GM10847 (cell line): ENCODE data around the gene THBS4.

Source experiments
- POLR2A ChIP-seq: IDR thresholded peaks from 2 replicates; pipeline ENCODE4 v1.6.1; 2011; ENCODE audit not compliant: insufficient read length; ENCODE audit errors: extremely low read depth

Gene THBS4

DNA sequence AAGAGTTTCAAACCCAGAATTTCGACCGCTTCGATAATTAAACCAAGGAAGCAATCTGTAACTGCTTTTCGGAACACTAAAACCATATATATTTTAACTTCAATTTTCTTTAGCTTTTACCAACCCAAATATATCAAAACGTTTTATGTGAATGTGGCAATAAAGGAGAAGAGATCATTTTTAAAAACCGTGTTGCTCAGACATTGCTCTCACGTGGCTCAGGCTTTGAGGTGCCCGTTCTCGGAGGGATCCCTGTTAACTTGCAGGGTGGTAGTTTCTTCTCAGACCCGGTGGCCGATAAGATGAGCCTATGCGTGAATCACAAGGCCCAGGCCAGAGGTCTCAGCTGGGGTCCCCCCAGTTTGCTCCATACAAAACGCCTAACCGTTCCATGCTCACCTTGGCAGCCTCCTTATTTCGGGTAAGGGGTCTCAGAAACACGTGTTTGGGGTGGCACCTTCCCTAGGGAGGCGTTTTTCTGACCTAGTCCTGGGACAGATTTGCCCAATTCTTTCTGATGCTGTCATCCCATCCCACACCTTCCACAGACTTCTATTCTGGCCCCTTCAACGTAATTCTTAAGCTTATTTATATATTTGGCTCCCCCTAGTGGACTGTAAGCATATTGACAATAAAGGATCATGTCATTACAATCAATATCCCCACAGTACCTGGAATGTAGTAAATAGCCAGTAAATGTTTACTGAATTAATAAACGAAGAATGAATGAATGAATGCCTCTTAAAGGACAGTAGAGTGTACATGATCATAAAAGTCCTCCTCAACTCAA lies 48.1 kb downstream of the THBS4 start:
- TF ChIP-seq POLR2A = no peak

DNA sequence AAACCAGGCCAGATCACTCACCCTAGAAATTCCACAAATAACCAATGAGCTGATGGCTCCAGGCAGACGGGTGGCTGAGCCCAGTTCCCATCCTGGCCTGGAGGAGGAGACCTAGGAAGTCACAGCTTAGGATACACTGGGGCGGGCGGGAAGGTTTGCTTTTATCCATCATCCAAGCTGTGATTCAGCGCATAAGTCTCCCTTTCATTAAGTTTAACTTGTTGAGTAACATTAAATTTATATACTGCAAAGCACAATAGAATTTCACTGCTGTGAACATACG lies 55.7 kb downstream of the THBS4 start:
- no peak for TF ChIP-seq POLR2A

DNA sequence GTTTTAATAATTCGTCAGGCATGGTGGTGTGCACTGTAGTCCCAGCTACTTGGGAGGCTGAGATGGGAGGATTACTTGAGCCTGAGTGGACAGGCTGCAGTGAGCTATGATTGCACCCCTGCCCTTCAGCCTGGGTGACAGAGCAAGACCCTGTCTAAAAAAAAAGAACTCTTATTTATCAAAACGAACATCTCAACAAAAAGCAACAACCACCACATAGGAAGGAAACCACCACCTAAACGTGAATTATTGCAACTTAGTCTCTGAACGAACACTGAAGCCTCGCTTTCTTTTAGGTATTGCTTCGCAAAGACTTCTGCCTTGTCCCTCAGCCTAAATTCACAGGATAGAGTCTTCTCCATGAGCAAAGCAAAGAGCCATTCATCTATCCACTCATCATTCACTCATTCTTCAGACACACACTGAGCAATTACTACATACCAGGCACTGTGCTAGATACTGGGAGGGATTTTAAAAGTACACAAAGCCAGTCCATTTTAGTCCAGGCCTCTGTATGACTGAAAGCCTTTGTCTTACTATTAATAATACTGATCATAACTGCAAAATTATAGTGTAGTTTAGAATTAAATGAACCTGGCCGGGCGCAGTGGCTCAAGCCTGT lies 57.4 kb downstream of the THBS4 start:
- no peak for TF ChIP-seq POLR2A

DNA sequence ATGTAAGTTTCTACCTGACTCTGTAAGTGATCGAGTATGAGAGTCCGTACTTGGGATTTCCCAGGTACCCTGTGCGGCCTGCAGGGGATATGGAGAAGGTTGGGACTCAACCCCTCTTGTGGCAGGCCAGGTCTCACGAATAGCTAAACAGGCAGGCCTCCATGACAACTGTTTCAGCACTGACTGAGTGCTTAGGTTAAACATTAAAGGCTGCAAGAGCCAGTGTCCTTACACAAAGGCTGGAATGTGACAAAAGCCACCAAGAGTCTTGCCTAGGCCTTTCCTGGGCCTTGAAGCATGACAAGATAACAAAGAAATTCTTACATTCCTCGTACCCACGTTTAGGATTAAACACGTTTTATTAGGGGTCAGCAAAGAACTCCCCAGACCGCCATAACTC lies 58.6 kb downstream of the THBS4 start:
- TF ChIP-seq POLR2A = no peak

DNA sequence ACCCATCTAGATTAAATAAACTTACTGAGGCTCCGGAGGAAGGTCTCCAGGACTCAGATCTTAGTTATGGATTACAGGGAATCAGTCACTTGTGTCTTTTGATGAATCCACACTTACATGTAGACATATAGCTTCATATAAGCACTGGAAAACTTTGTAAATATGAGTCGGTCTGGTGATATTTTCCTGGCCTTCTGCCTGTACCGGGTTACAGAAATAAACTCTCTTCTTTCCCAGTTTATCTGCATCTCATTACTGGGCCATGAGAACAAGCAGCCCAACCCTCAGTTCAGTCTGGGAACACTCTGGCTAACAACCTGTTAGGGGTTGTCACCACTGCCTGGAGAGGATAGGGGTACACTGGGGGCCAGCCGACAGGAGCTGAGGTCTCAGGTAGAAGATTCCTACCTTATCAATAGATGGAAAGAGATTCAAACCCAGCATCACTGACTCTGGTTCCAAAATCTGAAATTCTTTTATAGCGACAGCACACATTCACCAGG lies 59.1 kb downstream of the THBS4 start:
- no peak for TF ChIP-seq POLR2A

DNA sequence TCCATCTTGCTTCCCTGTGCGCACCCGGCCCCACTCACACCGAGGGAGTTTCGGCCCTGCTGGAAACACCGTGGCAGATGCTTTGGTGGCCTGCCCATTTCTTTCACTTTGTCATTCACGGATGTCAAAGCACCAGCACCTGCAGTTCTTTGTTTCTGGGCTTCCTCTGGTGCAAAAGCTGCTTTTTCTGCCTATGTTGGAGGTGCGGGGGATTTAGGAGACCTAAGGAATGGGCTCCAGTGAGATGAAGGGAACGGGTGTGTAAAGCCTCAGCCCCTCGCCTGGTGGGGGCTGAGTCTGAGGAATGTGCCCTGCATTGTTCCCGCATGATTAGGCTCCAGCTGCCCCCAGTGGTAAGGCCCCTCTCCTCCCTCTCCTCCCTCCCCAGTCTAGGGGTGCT lies 62.3 kb downstream of the THBS4 start:
- TF ChIP-seq POLR2A = no peak

DNA sequence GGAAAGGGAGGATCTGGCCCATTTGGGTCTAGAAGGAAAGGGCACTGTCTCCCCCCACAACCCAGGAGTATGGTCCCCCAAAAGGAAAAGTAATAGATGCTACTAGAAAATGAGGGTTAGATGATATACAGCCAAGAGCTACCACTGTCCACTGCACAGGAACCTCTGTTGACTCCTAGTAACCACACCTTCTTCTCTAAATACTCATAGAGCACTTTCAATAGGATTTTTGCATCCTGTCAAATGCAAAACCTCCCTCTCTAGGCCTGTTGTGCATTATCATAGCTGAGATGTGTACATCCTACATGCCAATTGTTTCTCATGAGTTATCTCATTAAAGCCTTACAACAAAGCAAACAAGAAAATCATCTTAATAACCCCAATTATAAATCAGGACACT lies 66.8 kb downstream of the THBS4 start:
- no peak for TF ChIP-seq POLR2A

DNA sequence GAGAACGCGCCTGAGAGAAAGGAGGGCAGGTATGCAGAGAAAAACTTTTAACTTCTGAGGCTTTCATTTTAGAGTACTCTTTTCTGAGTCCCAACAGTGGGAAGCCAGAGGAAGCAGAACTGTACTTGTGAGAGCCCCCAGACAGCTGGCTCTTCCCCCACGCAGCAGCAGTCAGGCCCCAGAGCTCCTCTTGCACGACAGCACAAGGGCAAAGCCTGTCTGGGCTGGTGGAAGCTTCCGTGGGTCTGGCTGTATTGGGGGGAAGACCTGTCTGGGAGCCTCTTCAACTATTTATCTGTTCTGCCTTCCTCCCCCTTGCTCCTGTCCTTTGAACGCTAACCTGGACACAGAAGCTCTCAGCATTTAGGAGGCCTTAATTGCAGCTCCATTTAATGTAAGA lies 68.2 kb downstream of the THBS4 start:
- TF ChIP-seq POLR2A = no peak

DNA sequence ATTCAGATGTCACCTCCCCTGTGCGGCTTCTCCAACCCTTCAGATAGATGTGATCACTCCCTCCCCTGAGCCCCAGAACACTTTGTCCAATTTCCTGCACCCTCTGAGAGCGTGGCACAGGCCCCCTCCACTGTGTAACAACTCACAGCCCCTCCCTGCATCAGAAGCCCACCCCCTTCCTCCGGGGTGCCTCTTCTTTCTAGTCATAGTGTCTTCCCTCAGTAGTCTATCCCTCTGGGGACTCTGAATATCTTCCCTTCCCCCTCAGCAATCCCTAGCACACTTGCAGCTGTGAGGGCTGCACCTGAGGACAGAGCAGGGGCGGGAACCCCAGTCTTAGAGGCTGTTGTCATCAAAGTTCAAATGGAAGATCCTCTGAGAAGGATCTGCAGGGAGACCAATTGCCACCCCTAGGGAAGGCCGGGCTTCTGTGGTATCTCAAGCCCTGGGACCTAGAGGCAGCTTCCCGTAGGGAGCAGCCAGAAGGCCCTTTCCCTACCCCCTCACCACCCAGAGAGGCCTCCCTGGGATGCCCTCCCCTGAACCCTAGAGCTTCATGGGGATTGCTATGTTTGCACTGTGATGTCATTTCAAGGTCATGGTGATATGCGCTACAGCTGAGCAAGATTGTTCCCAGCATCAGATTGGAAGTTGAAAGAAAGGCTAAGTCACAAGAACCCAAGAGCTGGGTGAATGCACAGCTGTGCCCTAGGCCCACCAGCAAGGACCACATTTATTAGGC lies 70.7 kb downstream of the THBS4 start:
- no peak for TF ChIP-seq POLR2A

DNA sequence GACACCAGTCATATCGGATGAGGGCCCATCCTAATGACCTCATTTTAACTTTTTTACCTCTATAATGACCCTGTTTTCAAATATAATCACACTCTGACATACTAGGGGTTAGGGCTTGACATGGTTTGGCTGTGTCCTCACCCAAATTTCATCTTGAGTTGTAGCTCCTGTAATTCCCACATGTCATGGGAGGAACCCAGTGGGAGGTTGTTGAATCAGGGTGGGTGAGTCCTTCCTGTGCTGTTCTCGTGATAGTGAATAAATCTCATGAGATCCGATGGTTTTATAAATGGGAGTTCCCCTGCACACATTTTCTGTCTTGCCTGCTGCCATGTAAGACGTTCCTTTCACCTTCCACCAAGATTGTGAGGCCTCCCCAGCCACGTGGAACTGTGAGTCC lies 71.8 kb downstream of the THBS4 start:
- TF ChIP-seq POLR2A = no peak

DNA sequence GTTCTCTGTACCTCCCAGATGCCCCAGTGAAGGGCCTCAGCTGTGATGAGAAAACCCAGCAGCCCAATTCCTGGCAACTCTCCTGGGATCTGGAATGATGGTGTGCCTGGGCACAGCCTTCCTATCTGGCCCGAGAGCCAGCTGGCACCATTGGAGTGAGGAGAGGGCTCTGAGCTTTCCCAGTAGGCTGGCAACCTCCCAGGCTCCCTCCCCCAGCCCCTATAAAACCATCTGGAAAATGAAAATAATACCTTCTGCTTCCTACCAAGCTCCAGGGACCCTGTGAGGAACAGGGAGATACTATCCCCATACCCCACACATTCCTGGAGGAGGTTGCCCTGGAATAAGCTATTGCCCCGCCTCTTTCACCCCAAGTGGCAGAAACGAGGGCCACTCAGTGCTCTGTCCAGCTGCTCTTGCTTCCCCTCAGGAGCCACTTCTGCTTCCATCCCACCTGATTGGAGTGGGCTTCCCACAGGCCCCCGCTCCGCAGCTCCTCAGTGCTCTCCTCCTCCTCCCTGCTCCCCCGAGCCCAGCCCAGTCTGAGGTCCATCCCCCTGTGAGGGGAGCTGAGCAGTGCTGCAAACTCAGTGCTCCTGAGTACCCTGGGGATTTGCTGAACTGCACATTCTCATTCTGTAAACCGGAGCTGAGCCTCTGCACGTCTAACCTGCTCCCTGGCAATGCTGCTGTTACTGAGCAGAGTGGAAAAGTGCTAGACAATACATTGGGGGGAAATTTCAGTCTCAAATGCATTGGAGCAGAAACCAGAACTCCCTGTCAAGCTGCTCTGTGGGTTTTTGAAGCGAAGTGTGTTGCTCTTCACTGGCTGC lies 74.7 kb downstream of the THBS4 start:
- no peak for TF ChIP-seq POLR2A

DNA sequence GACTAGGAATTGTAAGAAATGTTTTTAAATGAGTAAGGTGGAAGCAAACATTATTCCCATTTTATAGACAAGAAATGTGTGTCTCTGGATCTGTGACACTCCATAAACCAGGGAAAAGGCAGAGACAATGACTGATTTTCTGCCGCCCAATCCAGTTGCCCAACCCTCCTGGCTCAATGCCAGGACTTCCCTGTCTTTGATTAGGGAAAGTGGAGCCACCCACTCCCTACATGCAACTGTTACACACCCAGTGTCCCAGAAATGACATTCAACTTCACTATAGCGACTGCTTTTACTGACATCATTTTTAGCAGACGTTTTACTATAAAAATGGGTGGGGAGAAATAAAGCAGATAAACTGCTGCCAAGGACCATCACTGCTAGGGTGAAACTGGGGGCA lies 79.7 kb downstream of the THBS4 start:
- no peak for TF ChIP-seq POLR2A

DNA sequence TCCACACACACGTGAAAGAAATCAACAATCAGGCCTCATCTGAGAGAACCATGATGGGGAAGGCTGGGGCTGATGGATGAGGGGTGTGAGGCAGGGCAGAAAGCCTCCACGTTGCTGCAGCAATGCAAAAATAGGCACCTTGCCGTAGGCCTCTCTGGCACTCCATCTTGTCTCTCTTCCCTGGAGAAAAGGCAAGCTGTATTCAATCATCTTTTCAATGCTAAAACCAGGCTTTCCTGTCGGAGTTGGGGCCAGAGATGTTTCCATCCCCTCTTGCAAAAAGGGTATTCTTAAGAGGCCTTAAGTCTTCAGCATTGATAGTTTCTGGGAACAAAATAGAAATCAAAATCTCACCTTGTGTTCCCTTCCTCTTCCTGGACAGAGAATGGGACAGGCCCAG lies 80.9 kb downstream of the THBS4 start:
- TF ChIP-seq POLR2A = no peak

DNA sequence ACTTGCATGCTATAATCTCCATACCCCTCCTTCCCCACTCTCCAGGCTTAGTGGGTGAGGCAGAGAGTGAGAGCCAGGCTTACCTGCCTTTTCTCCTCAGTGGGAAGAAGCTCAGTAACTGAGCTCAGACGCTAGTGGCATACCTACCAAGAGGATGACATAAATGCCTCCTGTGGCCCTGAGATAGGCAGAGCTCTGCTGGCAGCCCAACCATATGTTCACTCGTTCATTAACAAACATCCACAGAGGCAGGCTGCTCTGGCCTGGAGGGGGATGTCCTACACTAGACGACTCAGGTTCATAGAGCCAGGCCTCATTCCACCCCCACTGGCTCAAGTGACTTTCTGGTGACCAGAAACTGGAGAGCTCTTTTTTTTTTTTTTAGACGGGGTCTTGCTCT lies 81.3 kb downstream of the THBS4 start:
- TF ChIP-seq POLR2A = no peak

DNA sequence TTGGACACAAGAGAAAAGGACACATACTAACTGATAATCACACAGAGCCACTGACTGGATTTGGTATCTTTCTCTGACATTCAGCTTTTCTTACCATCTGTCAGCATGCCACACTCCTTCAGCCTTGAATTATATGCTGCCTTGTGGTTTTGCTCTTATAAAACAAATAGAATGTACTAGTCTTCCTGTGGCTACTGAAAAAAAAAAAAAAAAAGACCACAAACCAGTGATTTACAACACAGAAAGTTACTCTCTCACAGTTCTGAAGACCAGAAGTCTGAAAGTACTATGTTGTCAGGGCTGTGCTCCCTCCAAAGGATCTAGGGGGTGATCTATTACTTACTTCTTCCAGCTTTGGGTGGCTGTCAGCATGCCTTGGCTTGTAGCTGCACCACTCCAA lies 82.3 kb downstream of the THBS4 start:
- no peak for TF ChIP-seq POLR2A
